ENCODE measurements around the gene DENND4A. TPM values are rescaled to one million over a fixed set of nuclear protein-coding genes. Genes with fewer than 3 reads are reported as not detected.
A peak's percentile ranks its signal among the peaks of the same experiment; 100 is the strongest.

The DENND4A gene
- total RNA-seq, 1 donor from 2014 or later: 21.9 TPM

DNA sequence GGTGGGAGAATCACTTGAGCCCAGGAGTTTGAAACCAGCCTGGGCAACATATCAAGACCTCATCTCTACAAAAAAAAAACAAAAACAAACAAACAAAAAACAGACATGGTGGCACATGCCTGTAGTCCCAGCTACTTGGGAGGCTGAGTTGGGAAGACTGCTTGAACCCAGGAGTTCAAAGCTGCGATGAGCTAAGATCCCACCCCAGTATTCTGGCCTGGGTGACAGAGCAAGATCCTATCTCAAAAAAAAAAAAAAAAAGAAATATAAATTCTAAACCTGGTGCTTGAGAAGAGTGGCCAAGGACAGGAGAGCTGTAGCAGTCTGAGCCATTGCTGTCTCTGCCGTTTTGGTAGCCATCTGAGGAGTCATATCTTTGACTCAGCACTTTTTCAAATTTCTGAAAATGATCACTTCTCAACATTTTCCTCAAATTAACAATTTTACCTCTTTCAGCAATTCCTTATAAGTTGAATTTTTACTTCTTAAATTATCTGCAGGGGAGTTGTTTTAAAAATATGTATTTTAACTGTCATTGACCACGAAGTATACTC is 3.6 kb upstream of the DENND4A start:
- TF ChIP-seq, protein P1, sequence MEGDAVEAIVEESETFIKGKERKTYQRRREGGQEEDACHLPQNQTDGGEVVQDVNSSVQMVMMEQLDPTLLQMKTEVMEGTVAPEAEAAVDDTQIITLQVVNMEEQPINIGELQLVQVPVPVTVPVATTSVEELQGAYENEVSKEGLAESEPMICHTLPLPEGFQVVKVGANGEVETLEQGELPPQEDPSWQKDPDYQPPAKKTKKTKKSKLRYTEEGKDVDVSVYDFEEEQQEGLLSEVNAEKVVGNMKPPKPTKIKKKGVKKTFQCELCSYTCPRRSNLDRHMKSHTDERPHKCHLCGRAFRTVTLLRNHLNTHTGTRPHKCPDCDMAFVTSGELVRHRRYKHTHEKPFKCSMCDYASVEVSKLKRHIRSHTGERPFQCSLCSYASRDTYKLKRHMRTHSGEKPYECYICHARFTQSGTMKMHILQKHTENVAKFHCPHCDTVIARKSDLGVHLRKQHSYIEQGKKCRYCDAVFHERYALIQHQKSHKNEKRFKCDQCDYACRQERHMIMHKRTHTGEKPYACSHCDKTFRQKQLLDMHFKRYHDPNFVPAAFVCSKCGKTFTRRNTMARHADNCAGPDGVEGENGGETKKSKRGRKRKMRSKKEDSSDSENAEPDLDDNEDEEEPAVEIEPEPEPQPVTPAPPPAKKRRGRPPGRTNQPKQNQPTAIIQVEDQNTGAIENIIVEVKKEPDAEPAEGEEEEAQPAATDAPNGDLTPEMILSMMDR (IDR thresholded peaks at IDR 0.05): no peak
- Histone ChIP-seq H3K36me3 (no peaks in the 10 kb centered on the region), H3K27ac (no peak overlapping the region), H3K4me3 (no peak overlapping the region), H3K4me1 (peaks cover 3 to 5% of the 10 kb centered on the region in 2 donors), H3K27me3 (no peaks in the 10 kb centered on the region), H3K9me3 (no peaks in the 10 kb centered on the region)
- DNase-seq (ENCODE audit: low spot score in 2 of 2): no peak
- intact Hi-C loops (cut with DNase I): no loop called here

- no peak for DNase-seq (ENCODE audit: low spot score in 2 of 2)
- TF ChIP-seq, protein P1 (IDR thresholded peaks at IDR 0.05): no peak
- intact Hi-C loops (cut with DNase I): loop anchor here (5.0 kb wide), 2 partner anchors 181 to 709 kb away; partner anchors contain the start of genes INTS14 and RPL4
These were observed 1.7 kb upstream of the DENND4A start for GRCh38 chr15:65793818-65794104.

GRCh38 chr15:65792988-65793817 is 1.1 kb upstream of the DENND4A start:
- peaks cover 5 to 8% of the 10 kb centered on the region in 2 donors for H3K4me1 ChIP-seq
- intact Hi-C loops (cut with DNase I): loop anchor here (1.0 to 5.0 kb wide), 4 partner anchors 39 to 709 kb away; partner anchors contain the start of genes INTS14, RAB11A and RPL4
- no peaks in the 10 kb centered on the region for H3K36me3 ChIP-seq
- no peak for DNase-seq (ENCODE audit: low spot score in 2 of 2)
- TF ChIP-seq, protein P1 (IDR thresholded peaks at IDR 0.05): no peak
- H3K4me3 ChIP-seq: peak overlapping the region; percentile 84 to 99
- peak overlapping the region; percentile 98 for H3K27ac ChIP-seq
- no peaks in the 10 kb centered on the region for H3K27me3 ChIP-seq
- no peaks in the 10 kb centered on the region for H3K9me3 ChIP-seq

More at GRCh38 chr15:65793818-65794104, 1.7 kb upstream of the DENND4A start:
- Histone ChIP-seq H3K27ac (no peak overlapping the region), H3K4me3 (no peak overlapping the region), H3K9me3 (no peaks in the 10 kb centered on the region), H3K36me3 (no peaks in the 10 kb centered on the region), H3K4me1 (peaks cover 5 to 8% of the 10 kb centered on the region in 2 donors), H3K27me3 (no peaks in the 10 kb centered on the region)

DNA sequence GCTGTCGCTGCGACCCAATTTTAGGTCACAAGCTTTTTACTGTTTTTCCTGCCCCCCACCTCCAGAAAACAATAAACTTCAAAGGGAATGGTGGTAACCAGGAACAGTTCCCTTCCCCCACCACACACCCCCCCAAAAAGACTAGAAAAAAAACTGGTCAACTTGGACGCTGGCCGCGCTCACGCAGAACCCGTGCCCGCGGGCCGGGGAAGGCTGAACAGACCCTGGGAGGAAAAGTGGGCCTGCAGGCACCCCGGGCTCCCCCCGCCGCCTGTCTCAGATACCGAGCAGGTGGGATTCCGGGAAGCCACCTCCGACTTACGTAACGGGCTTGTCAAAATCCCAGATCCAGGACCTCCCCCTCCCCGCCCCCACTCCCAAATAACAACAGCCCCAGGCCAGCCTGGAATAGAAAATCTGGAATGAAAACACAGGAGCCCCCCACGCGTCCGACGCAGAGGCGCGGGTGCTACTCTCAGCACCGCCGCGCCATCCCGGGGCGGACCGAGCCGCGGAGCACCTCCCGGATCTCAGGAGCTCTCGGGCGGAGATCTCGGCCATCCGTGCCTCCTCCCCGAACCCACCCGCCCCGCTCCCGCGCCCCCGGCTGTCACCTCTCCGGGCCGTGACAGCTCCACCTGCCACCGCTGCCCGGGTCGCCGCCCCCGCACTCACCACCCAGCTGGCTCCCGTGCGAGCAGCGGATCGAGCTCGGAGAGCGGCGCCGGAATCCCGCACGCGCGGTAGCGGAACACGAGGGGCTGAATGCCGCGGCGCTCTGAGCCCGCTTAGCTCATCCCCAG is 557 bp downstream of the DENND4A start:
- TF ChIP-seq, protein P1 (IDR thresholded peaks at IDR 0.05): no peak
- H3K4me3 ChIP-seq: peak overlapping the region; percentile 84 to 99
- DNase-seq (ENCODE audit: low spot score in 2 of 2): peak in 1 of 2 donors; percentile 85
- peak overlapping the region; percentile 98 for H3K27ac ChIP-seq
- no peaks in the 10 kb centered on the region for H3K36me3 ChIP-seq
- intact Hi-C loops (cut with DNase I): loop anchor here (1.0 to 5.0 kb wide), 4 partner anchors 41 to 711 kb away; partner anchors contain the start of genes INTS14, RAB11A and RPL4
- peaks cover 5 to 15% of the 10 kb centered on the region in 2 donors for H3K4me1 ChIP-seq
- H3K27me3 ChIP-seq: no peaks in the 10 kb centered on the region
- no peaks in the 10 kb centered on the region for H3K9me3 ChIP-seq

DNA sequence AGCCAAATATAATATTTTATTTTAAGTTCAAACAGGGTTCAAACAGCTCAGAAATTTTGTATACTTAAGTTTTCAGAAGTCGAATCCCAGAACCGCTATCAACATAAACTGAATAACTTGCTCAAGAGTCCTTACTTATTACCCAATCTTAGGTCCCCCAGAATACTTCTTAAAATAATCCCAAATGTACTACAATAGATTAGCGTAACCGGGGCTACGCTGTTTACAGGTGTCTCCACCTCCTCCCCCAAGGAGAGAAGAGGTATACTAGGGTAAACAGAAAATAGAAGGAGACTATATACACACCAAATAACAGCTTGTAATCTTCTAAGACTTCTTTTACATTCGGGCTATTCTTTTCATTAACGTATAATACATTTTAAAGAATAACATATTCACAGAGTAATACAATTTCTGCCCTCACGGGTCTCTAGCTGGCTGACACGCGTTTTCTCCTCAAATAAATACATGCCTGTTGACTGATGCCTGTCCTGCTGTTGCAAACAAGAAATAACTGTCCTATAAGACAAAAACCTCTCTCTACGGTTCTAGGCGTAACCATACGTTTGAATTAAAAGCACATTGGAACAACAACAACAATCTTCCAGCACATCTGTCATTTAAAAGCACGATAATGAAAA is 1.3 kb downstream of the DENND4A start:
- Histone ChIP-seq H3K27me3 (no peaks in the 10 kb centered on the region), H3K9me3 (no peaks in the 10 kb centered on the region), H3K27ac (peak overlapping the region; percentile 98), H3K36me3 (no peaks in the 10 kb centered on the region), H3K4me3 (peak overlapping the region; percentile 84 to 99), H3K4me1 (peaks cover 5 to 15% of the 10 kb centered on the region in 2 donors)
- TF ChIP-seq, protein P1 (IDR thresholded peaks at IDR 0.05): no peak
- intact Hi-C loops (cut with DNase I): loop anchor here (5.0 kb wide), 2 partner anchors 179 to 711 kb away; partner anchors contain the start of genes INTS14 and RPL4
- DNase-seq (ENCODE audit: low spot score in 2 of 2): no peak
